Measurements from ENCODE around the gene REN.

REN gene
- total RNA-seq, result 0 to 0.17 (median 0) reads per million in 3 donors

GRCh38 chr1:204166219-204166618, at the start of gene REN:
Gene REN (minus strand): TSS chr1:204166337. CDS start chr1:204166293, 44 bp downstream.
- no peak within 1 kb of the TSS for H3K4me3 ChIP-seq (ENCODE audit: insufficient read depth, low read depth, low read length, poor library complexity, severe bottlenecking)
- no peak for DNase-seq
- no peak within 1 kb of the TSS for H3K27ac ChIP-seq (ENCODE audit: insufficient read depth, low read length, poor library complexity, severe bottlenecking)
- no peaks in the 10 kb centered on the region for H3K27me3 ChIP-seq (replicated peaks; ENCODE audit: control insufficient read depth, insufficient read depth, low read length, poor library complexity, severe bottlenecking)
- H3K4me1 ChIP-seq (ENCODE audit: control insufficient read depth, insufficient read depth, low read length, poor library complexity, severe bottlenecking), result no peaks in the 10 kb centered on the region
- peaks cover 24% of the 10 kb centered on the region for H3K9me3 ChIP-seq (ENCODE audit: control insufficient read depth, low read length)
- no peaks in the 10 kb centered on the region for H3K36me3 ChIP-seq (ENCODE audit: control insufficient read depth, insufficient read depth, low read length)

GRCh38 chr1:204213668-204214662, 47.8 kb upstream of the REN start, which contains the start of gene GOLT1A:
Gene GOLT1A (minus strand): TSS chr1:204213988. CDS start chr1:204213906, 82 bp downstream.
- Histone ChIP-seq H3K4me1 (ENCODE audit: control insufficient read depth, insufficient read depth, low read length, poor library complexity, severe bottlenecking) (peaks cover 8% of the 10 kb centered on the region), H3K9me3 (ENCODE audit: control insufficient read depth, low read length) (no peaks in the 10 kb centered on the region), H3K4me3 (ENCODE audit: insufficient read depth, low read depth, low read length, poor library complexity, severe bottlenecking) (peak within 1 kb of the TSS; percentile 23), H3K27ac (ENCODE audit: insufficient read depth, low read length, poor library complexity, severe bottlenecking) (no peak within 1 kb of the TSS), H3K36me3 (ENCODE audit: control insufficient read depth, insufficient read depth, low read length) (no peaks in the 10 kb centered on the region), H3K27me3 (replicated peaks; ENCODE audit: control insufficient read depth, insufficient read depth, low read length, poor library complexity, severe bottlenecking) (peaks cover 2% of the 10 kb centered on the region)
- peak in 1 of 3 donors; percentile 27 for DNase-seq

GRCh38 chr1:204212715-204213114, 46.6 kb upstream of the REN start:
- H3K4me3 ChIP-seq (ENCODE audit: insufficient read depth, low read depth, low read length, poor library complexity, severe bottlenecking), result no peak overlapping the region
- DNase-seq, result no peak
- peaks cover 2% of the 10 kb centered on the region for H3K27me3 ChIP-seq (replicated peaks; ENCODE audit: control insufficient read depth, insufficient read depth, low read length, poor library complexity, severe bottlenecking)
- peaks cover 8% of the 10 kb centered on the region for H3K4me1 ChIP-seq (ENCODE audit: control insufficient read depth, insufficient read depth, low read length, poor library complexity, severe bottlenecking)
- H3K36me3 ChIP-seq (ENCODE audit: control insufficient read depth, insufficient read depth, low read length), result no peaks in the 10 kb centered on the region
- H3K27ac ChIP-seq (ENCODE audit: insufficient read depth, low read length, poor library complexity, severe bottlenecking), result no peak overlapping the region
- H3K9me3 ChIP-seq (ENCODE audit: control insufficient read depth, low read length), result no peaks in the 10 kb centered on the region

- H3K36me3 ChIP-seq (ENCODE audit: control insufficient read depth, insufficient read depth, low read length), result no peaks in the 10 kb centered on the region
- DNase-seq, result no peak
- H3K4me1 ChIP-seq (ENCODE audit: control insufficient read depth, insufficient read depth, low read length, poor library complexity, severe bottlenecking), result peaks cover 12% of the 10 kb centered on the region
- H3K27ac ChIP-seq (ENCODE audit: insufficient read depth, low read length, poor library complexity, severe bottlenecking), result no peak overlapping the region
- H3K9me3 ChIP-seq (ENCODE audit: control insufficient read depth, low read length), result no peaks in the 10 kb centered on the region
- H3K27me3 ChIP-seq (replicated peaks; ENCODE audit: control insufficient read depth, insufficient read depth, low read length, poor library complexity, severe bottlenecking), result peaks cover 2% of the 10 kb centered on the region
- H3K4me3 ChIP-seq (ENCODE audit: insufficient read depth, low read depth, low read length, poor library complexity, severe bottlenecking), result no peak overlapping the region
Measured at GRCh38 chr1:204211046-204211445, 44.9 kb upstream of the REN start.

- Histone ChIP-seq H3K9me3 (ENCODE audit: control insufficient read depth, low read length) (no peaks in the 10 kb centered on the region), H3K36me3 (ENCODE audit: control insufficient read depth, insufficient read depth, low read length) (no peaks in the 10 kb centered on the region), H3K4me1 (ENCODE audit: control insufficient read depth, insufficient read depth, low read length, poor library complexity, severe bottlenecking) (peaks cover 3% of the 10 kb centered on the region), H3K27ac (ENCODE audit: insufficient read depth, low read length, poor library complexity, severe bottlenecking) (no peak overlapping the region), H3K27me3 (replicated peaks; ENCODE audit: control insufficient read depth, insufficient read depth, low read length, poor library complexity, severe bottlenecking) (no peaks in the 10 kb centered on the region), H3K4me3 (ENCODE audit: insufficient read depth, low read depth, low read length, poor library complexity, severe bottlenecking) (no peak overlapping the region)
- DNase-seq, result peak; percentile 34 to 56 (median 37)
Measured at GRCh38 chr1:204207136-204207616, 41.0 kb upstream of the REN start.

GRCh38 chr1:204206121-204206520, 40.0 kb upstream of the REN start:
- Histone ChIP-seq H3K4me1 (ENCODE audit: control insufficient read depth, insufficient read depth, low read length, poor library complexity, severe bottlenecking) (peaks cover 3% of the 10 kb centered on the region), H3K9me3 (ENCODE audit: control insufficient read depth, low read length) (no peaks in the 10 kb centered on the region), H3K27ac (ENCODE audit: insufficient read depth, low read length, poor library complexity, severe bottlenecking) (no peak overlapping the region), H3K4me3 (ENCODE audit: insufficient read depth, low read depth, low read length, poor library complexity, severe bottlenecking) (no peak overlapping the region), H3K36me3 (ENCODE audit: control insufficient read depth, insufficient read depth, low read length) (no peaks in the 10 kb centered on the region), H3K27me3 (replicated peaks; ENCODE audit: control insufficient read depth, insufficient read depth, low read length, poor library complexity, severe bottlenecking) (no peaks in the 10 kb centered on the region)
- DNase-seq, result no peak

GRCh38 chr1:204205486-204205885, 39.3 kb upstream of the REN start:
- Histone ChIP-seq H3K27ac (ENCODE audit: insufficient read depth, low read length, poor library complexity, severe bottlenecking) (no peak overlapping the region), H3K9me3 (ENCODE audit: control insufficient read depth, low read length) (no peaks in the 10 kb centered on the region), H3K4me1 (ENCODE audit: control insufficient read depth, insufficient read depth, low read length, poor library complexity, severe bottlenecking) (peaks cover 3% of the 10 kb centered on the region), H3K36me3 (ENCODE audit: control insufficient read depth, insufficient read depth, low read length) (no peaks in the 10 kb centered on the region), H3K4me3 (ENCODE audit: insufficient read depth, low read depth, low read length, poor library complexity, severe bottlenecking) (no peak overlapping the region), H3K27me3 (replicated peaks; ENCODE audit: control insufficient read depth, insufficient read depth, low read length, poor library complexity, severe bottlenecking) (no peaks in the 10 kb centered on the region)
- no peak for DNase-seq

- no peaks in the 10 kb centered on the region for H3K27me3 ChIP-seq (replicated peaks; ENCODE audit: control insufficient read depth, insufficient read depth, low read length, poor library complexity, severe bottlenecking)
- H3K4me3 ChIP-seq (ENCODE audit: insufficient read depth, low read depth, low read length, poor library complexity, severe bottlenecking), result no peak overlapping the region
- no peak for DNase-seq
- H3K4me1 ChIP-seq (ENCODE audit: control insufficient read depth, insufficient read depth, low read length, poor library complexity, severe bottlenecking), result peaks cover 3% of the 10 kb centered on the region
- no peaks in the 10 kb centered on the region for H3K36me3 ChIP-seq (ENCODE audit: control insufficient read depth, insufficient read depth, low read length)
- H3K27ac ChIP-seq (ENCODE audit: insufficient read depth, low read length, poor library complexity, severe bottlenecking), result no peak overlapping the region
- no peaks in the 10 kb centered on the region for H3K9me3 ChIP-seq (ENCODE audit: control insufficient read depth, low read length)
Measured at GRCh38 chr1:204204944-204205343, 38.8 kb upstream of the REN start.

GRCh38 chr1:204203206-204203767, 37.1 kb upstream of the REN start:
- no peaks in the 10 kb centered on the region for H3K9me3 ChIP-seq (ENCODE audit: control insufficient read depth, low read length)
- H3K27me3 ChIP-seq (replicated peaks; ENCODE audit: control insufficient read depth, insufficient read depth, low read length, poor library complexity, severe bottlenecking), result no peaks in the 10 kb centered on the region
- peaks cover 3% of the 10 kb centered on the region for H3K4me1 ChIP-seq (ENCODE audit: control insufficient read depth, insufficient read depth, low read length, poor library complexity, severe bottlenecking)
- no peak overlapping the region for H3K4me3 ChIP-seq (ENCODE audit: insufficient read depth, low read depth, low read length, poor library complexity, severe bottlenecking)
- DNase-seq, result no peak
- no peak overlapping the region for H3K27ac ChIP-seq (ENCODE audit: insufficient read depth, low read length, poor library complexity, severe bottlenecking)
- H3K36me3 ChIP-seq (ENCODE audit: control insufficient read depth, insufficient read depth, low read length), result no peaks in the 10 kb centered on the region

GRCh38 chr1:204202481-204202880, 36.3 kb upstream of the REN start:
- Histone ChIP-seq H3K4me1 (ENCODE audit: control insufficient read depth, insufficient read depth, low read length, poor library complexity, severe bottlenecking) (peaks cover 3% of the 10 kb centered on the region), H3K4me3 (ENCODE audit: insufficient read depth, low read depth, low read length, poor library complexity, severe bottlenecking) (no peak overlapping the region), H3K27me3 (replicated peaks; ENCODE audit: control insufficient read depth, insufficient read depth, low read length, poor library complexity, severe bottlenecking) (no peaks in the 10 kb centered on the region)

More at GRCh38 chr1:204202481-204202880, 36.3 kb upstream of the REN start:
- no peaks in the 10 kb centered on the region for H3K36me3 ChIP-seq (ENCODE audit: control insufficient read depth, insufficient read depth, low read length)
- no peak for DNase-seq
- no peak overlapping the region for H3K27ac ChIP-seq (ENCODE audit: insufficient read depth, low read length, poor library complexity, severe bottlenecking)
- no peaks in the 10 kb centered on the region for H3K9me3 ChIP-seq (ENCODE audit: control insufficient read depth, low read length)

Data from effector memory CD4-positive, alpha-beta T cell (primary cell).